Muscle of back (tissue), 11 donors: ENCODE data around the gene CD22. TPM values are rescaled to one million over a fixed set of nuclear protein-coding genes. Genes with fewer than 3 reads are reported as not detected.

ENCODE experiments used
- DNase-seq, 3 donors: peaks; one replicate each; pipeline versions ENCODE4 v3.0.0 to v3.0.0-alpha.2; 2013
- polyA plus RNA-seq, 10 donors: library from polyadenylated mRNA; unstranded; fragments of 120-200 nt; gene quantifications; one replicate each; pipeline ENCODE4 v1.2.1, GENCODE V29; 2013; ENCODE audit not compliant: insufficient read length in 10 of 10

Gene CD22
- polyA plus RNA-seq, 10 donors: 0.39 to 7.4 (median 1.2) TPM

GRCh38 chr19:35295792-35296462, 33.1 kb upstream of the CD22 start:
- no peak for DNase-seq

GRCh38 chr19:35296644-35297514, 32.1 kb upstream of the CD22 start:
- DNase-seq: no peak

- no peak for DNase-seq
These were observed 31.5 kb upstream of the CD22 start for GRCh38 chr19:35297515-35297848.

- DNase-seq: no peak
These were observed 31.1 kb upstream of the CD22 start for GRCh38 chr19:35297922-35298321.

GRCh38 chr19:35298561-35298972, 30.4 kb upstream of the CD22 start:
- no peak for DNase-seq

- no peak for DNase-seq
These were observed 29.3 kb upstream of the CD22 start for GRCh38 chr19:35299523-35300338.

- no peak for DNase-seq
These were observed 28.7 kb upstream of the CD22 start for GRCh38 chr19:35300339-35300649.

- no peak for DNase-seq
These were observed 27.0 kb upstream of the CD22 start for GRCh38 chr19:35301961-35302360.

- DNase-seq: no peak
These were observed 26.5 kb upstream of the CD22 start for GRCh38 chr19:35302446-35302845.

- no peak for DNase-seq
These were observed 25.6 kb upstream of the CD22 start for GRCh38 chr19:35303357-35303915.

GRCh38 chr19:35304036-35304435, 25.0 kb upstream of the CD22 start:
- no peak for DNase-seq

- DNase-seq: no peak
These were observed 23.8 kb upstream of the CD22 start for GRCh38 chr19:35305181-35305580.

GRCh38 chr19:35306473-35307246, 22.3 kb upstream of the CD22 start:
- DNase-seq: no peak

GRCh38 chr19:35307931-35308330, 21.1 kb upstream of the CD22 start:
- DNase-seq: peak in 2 of 3 donors; percentile 36 to 77

GRCh38 chr19:35308910-35309309, 20.1 kb upstream of the CD22 start:
- DNase-seq: no peak

- peak in 2 of 3 donors; percentile 52 to 71 for DNase-seq
These were observed 19.3 kb upstream of the CD22 start for GRCh38 chr19:35309481-35310279.

- DNase-seq: no peak
These were observed 18.7 kb upstream of the CD22 start for GRCh38 chr19:35310331-35310730.

- no peak for DNase-seq
These were observed 18.0 kb upstream of the CD22 start for GRCh38 chr19:35310811-35311465.

GRCh38 chr19:35311901-35312665, 16.9 kb upstream of the CD22 start:
- DNase-seq: no peak
